ENCODE data around the gene PPP1R26.
"Not testable (repeated sequence)": the region's sequence is repeated elsewhere in the genome, so short reads cannot be mapped to it uniquely, and the experiment has no call there.

Gene PPP1R26

GRCh38 chr9:135451909-135452308, 27.7 kb upstream of the PPP1R26 start:
- DNase-seq; H3K36me3 Mint-ChIP-seq; H3K27ac Mint-ChIP-seq; ATAC-seq (replicated peaks); H3K4me1 Mint-ChIP-seq; H3K9me3 Mint-ChIP-seq; H3K4me3 Mint-ChIP-seq: not testable (repeated sequence)
- peaks cover 19 to 26% of the 10 kb centered on the region in 2 donors for H3K27me3 Mint-ChIP-seq

DNA sequence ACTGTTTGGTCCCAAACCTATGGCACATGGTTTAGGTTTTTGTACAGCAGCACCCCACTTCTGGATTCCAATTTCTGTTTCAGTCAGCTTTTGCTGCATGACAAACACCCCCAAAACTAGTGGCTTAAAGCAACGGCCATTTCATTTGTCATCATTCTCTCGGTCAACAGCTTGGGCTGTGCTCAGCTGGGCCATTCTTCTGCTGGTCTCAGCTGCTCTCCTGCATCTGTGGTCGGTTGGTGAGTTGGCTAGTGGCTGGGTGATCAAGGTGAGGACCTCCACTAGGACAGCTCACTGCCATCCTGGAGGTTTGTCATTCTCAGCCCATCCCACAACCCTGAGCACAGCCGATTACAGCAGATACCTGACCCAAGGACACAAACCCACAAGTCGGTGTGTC, 24.8 kb upstream of the PPP1R26 start:
- Mint-ChIP-seq H3K9me3 (peaks cover 8% of the 10 kb centered on the region in 2 donors), H3K4me3 (no peak overlapping the region), H3K36me3 (peaks cover 0 to 2% of the 10 kb centered on the region in 2 donors), H3K27me3 (peaks cover 40 to 43% of the 10 kb centered on the region in 2 donors), H3K27ac (no peak overlapping the region), H3K4me1 (no peaks in the 10 kb centered on the region)
- no peak for ATAC-seq (replicated peaks)
- no peak for DNase-seq

GRCh38 chr9:135455401-135456030, 24.1 kb upstream of the PPP1R26 start:
- no peak for ATAC-seq (replicated peaks)
- Mint-ChIP-seq H3K36me3 (peaks cover 0 to 2% of the 10 kb centered on the region in 2 donors), H3K27me3 (peaks cover 46 to 51% of the 10 kb centered on the region in 2 donors), H3K9me3 (peaks cover 8% of the 10 kb centered on the region in 2 donors), H3K4me3 (no peak overlapping the region), H3K27ac (no peak overlapping the region), H3K4me1 (no peaks in the 10 kb centered on the region)
- no peak for DNase-seq

DNA sequence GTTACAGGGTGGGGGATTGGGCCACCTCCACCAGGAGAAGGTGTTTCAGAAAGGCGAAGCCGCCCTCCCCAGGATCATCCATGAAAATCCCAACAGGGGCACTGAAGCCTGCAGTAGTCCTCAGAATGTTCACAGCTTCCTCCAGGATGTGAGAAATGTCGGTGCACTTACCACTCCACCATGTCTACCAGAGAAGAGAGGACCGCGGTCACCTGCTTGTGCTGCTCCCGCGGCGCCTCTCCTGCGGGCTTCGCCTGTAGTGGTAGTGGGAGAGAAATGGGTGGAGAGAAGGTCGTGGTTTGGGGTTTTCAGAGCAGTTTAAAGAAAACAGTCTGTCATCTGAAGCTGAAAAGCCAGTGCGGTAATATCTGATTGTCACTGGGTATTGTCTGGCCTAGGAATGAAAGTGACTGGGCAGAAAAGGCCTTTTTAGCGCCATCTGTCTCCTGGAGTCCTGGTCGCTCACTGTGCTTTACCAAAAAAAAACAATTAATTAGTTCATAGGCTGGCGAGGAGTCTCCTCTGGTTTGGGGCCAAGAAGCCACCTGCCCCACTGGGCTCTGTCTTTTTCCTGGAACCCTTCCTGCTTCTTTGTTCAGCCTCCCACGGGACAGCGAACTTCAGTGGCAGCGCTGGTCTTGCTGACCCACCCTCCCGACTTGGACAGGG, 23.0 kb upstream of the PPP1R26 start:
- Mint-ChIP-seq H3K9me3 (peaks cover 8% of the 10 kb centered on the region in 2 donors), H3K4me1 (no peaks in the 10 kb centered on the region), H3K27ac (no peak overlapping the region), H3K4me3 (no peak overlapping the region), H3K27me3 (peaks cover 52 to 61% of the 10 kb centered on the region in 2 donors), H3K36me3 (peaks cover 0 to 2% of the 10 kb centered on the region in 2 donors)
- DNase-seq = no peak
- no peak for ATAC-seq (replicated peaks)

GRCh38 chr9:135458478-135458877, 21.1 kb upstream of the PPP1R26 start:
- not testable (repeated sequence) for H3K36me3 Mint-ChIP-seq; H3K4me1 Mint-ChIP-seq; H3K9me3 Mint-ChIP-seq; ATAC-seq (replicated peaks); H3K27ac Mint-ChIP-seq; DNase-seq; H3K4me3 Mint-ChIP-seq
- peaks cover 60 to 77% of the 10 kb centered on the region in 2 donors for H3K27me3 Mint-ChIP-seq

- Mint-ChIP-seq H3K27ac (no peak overlapping the region), H3K36me3 (peaks cover 0 to 2% of the 10 kb centered on the region in 2 donors), H3K27me3 (peaks cover 63 to 64% of the 10 kb centered on the region in 2 donors), H3K4me1 (no peaks in the 10 kb centered on the region), H3K4me3 (no peak overlapping the region), H3K9me3 (peaks cover 3 to 4% of the 10 kb centered on the region in 2 donors)
- no peak for DNase-seq
- no peak for ATAC-seq (replicated peaks)
Measured at GRCh38 chr9:135461936-135462335, 17.6 kb upstream of the PPP1R26 start.

DNA sequence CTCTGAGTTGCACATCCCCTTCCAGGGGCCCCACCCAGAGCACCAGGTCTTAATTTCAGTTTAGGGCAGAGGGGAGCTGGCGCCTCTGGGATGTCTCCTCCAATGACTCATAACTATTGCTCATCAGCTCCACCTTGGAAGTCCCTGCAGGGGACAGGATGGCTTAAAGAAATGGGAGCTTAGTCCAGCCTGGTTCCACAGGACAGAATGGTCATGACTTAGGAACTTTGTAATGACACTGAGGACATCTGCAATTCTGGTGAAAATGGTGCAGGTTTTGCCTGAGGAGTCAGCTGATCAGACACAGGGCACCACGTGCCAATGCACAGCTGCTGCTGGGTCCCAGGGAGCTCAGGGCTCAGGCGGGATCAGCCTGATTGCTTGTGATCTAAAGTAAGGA, 16.4 kb upstream of the PPP1R26 start:
- Mint-ChIP-seq H3K27me3 (peaks cover 55 to 62% of the 10 kb centered on the region in 2 donors), H3K4me1 (no peaks in the 10 kb centered on the region), H3K9me3 (peaks cover 3 to 4% of the 10 kb centered on the region in 2 donors), H3K4me3 (no peak overlapping the region), H3K27ac (no peak overlapping the region), H3K36me3 (peaks cover 0 to 2% of the 10 kb centered on the region in 2 donors)
- no peak for DNase-seq
- no peak for ATAC-seq (replicated peaks)

DNA sequence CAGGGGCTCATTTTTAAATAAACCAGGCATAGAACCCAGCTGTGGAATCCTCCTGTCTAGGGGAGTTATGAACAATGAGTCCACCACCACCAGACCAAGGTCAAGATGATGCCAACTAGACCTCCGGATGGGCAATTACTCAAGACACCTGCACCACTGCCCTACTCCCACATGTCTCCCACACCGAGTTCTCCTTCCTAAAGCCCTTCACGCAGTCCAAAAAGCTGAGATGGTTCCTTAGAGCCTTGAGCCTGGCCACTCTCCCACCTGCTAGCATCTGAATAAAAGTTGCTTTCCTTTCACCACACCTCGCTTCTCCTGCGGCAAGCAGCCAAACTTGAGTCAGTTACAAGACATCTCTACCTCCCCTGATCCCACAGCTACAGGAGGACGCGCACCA, 15.4 kb upstream of the PPP1R26 start:
- Mint-ChIP-seq H3K27ac (no peak overlapping the region), H3K4me3 (no peak overlapping the region), H3K36me3 (no peaks in the 10 kb centered on the region), H3K4me1 (peaks cover 0 to 2% of the 10 kb centered on the region in 2 donors), H3K9me3 (no peaks in the 10 kb centered on the region), H3K27me3 (peaks cover 63 to 64% of the 10 kb centered on the region in 2 donors)
- DNase-seq = no peak
- ATAC-seq (replicated peaks) = no peak

DNA sequence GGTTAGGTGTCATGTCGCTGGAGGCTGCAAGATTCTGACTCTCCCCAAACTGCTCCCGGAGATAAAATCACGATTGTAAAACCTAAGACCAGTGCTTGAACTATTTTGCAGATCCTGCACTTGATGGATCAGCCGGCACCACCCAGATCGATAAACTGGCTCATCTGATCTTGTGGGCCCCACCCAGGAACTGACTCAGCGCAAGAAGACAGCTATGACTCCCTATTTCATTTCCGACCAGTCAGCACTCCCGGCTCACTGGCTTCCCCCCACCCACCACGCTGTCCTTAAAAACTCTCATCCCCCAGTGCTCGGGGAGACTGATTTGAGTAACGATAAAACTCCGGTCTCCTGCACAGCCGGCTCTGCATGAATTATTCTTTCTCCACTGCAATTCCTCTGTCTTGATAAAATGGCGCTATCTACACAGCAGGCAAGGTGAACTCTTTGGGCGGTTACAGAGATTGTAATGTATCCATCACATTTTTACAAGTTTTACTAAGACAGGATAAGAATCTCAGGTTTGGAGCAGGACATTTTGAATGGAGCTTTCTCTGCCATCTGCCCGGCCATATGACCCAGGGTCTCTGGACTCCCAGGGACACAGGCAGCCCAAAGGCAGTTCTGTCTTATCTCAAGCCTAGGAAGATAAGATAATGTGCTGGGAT, 10.6 kb upstream of the PPP1R26 start:
- Mint-ChIP-seq H3K9me3 (no peaks in the 10 kb centered on the region), H3K4me3 (no peak overlapping the region), H3K27me3 (peaks cover 51 to 52% of the 10 kb centered on the region in 2 donors), H3K4me1 (peaks cover 0 to 3% of the 10 kb centered on the region in 2 donors), H3K27ac (no peak overlapping the region), H3K36me3 (no peaks in the 10 kb centered on the region)
- DNase-seq = no peak
- ATAC-seq (replicated peaks) = no peak

DNA sequence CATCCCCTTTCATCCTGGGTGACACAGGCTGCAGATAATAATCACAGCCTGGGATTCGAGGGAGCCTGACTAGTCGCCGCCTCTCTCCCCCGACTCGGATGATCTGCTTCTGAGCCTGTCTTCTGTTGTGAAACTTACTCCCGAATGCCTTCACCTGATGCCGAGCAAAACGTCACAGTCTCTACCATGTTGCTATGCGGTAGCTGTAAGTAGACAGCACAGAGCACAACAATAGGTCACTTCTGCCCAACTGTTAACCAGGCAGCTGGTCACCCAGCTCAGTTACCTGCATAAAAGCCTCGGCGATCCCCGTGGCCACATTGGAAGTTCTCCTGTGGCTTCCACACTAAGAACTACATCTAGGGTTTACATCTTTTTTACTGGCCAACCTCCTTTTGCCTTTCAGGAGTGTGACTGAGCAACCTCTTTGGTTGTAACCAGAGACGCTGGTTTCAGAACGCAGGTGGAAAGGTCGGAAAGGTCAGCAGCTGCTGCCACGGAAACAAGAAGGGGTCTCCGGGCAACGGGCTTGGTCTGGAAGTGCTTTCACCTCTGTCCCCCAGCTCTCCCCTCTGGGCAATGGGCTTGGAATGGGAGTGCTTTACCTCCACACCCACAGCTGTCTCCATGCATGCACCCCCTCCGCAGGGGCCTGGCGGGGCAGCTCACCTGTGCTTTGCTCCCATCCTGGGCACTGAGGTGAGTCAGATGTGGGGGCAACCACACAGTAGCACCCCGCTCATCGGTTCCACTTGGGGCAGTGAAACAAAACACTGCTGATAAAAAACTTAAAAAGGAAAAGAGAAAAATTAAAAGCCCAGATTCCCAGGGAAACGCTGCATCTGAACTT, 7.6 kb upstream of the PPP1R26 start:
- no peak overlapping the region for H3K4me3 Mint-ChIP-seq
- DNase-seq = no peak
- ATAC-seq (replicated peaks) = no peak
- H3K27me3 Mint-ChIP-seq = peaks cover 41 to 53% of the 10 kb centered on the region in 2 donors
- H3K27ac Mint-ChIP-seq = no peak overlapping the region
- H3K9me3 Mint-ChIP-seq = no peaks in the 10 kb centered on the region
- peaks cover 0 to 3% of the 10 kb centered on the region in 2 donors for H3K4me1 Mint-ChIP-seq
- no peaks in the 10 kb centered on the region for H3K36me3 Mint-ChIP-seq

- H3K4me1 Mint-ChIP-seq = peaks cover 5% of the 10 kb centered on the region in 2 donors
- ATAC-seq (replicated peaks) (no peak), DNase-seq (no peak)
- peaks cover 3% of the 10 kb centered on the region in 2 donors for H3K36me3 Mint-ChIP-seq
- no peak overlapping the region for H3K4me3 Mint-ChIP-seq
- H3K27me3 Mint-ChIP-seq = peaks cover 31 to 58% of the 10 kb centered on the region in 2 donors
- H3K27ac Mint-ChIP-seq = no peak overlapping the region
- no peaks in the 10 kb centered on the region for H3K9me3 Mint-ChIP-seq
Measured at GRCh38 chr9:135473972-135474543, 5.5 kb upstream of the PPP1R26 start.

- Mint-ChIP-seq H3K9me3 (no peaks in the 10 kb centered on the region), H3K4me1 (peaks cover 3 to 5% of the 10 kb centered on the region in 2 donors), H3K36me3 (peaks cover 3% of the 10 kb centered on the region in 2 donors), H3K4me3 (no peak overlapping the region), H3K27me3 (peaks cover 28 to 52% of the 10 kb centered on the region in 2 donors), H3K27ac (no peak overlapping the region)
- no peak for DNase-seq
- ATAC-seq (replicated peaks) = peak; percentile 51 to 58
Measured at GRCh38 chr9:135474915-135475314, 4.7 kb upstream of the PPP1R26 start.

GRCh38 chr9:135476561-135477355, 2.8 kb upstream of the PPP1R26 start:
- ATAC-seq (replicated peaks) (no peak), DNase-seq (no peak)
- no peaks in the 10 kb centered on the region for H3K9me3 Mint-ChIP-seq

More at GRCh38 chr9:135476561-135477355, 2.8 kb upstream of the PPP1R26 start:
- Mint-ChIP-seq H3K36me3 (peaks cover 3% of the 10 kb centered on the region in 2 donors), H3K27me3 (peaks cover 17 to 38% of the 10 kb centered on the region in 2 donors), H3K27ac (no peak overlapping the region), H3K4me3 (no peak overlapping the region), H3K4me1 (peaks cover 3 to 11% of the 10 kb centered on the region in 2 donors)

Measured in stimulated activated naive B cell treated with anti-CD40 and anti-IgM and Interleukin-4, amounts not matched to agents 10 μg/mL and 1 μg/mL and 100 μg/mL, for 72 hours (primary cell).